GM21360 (cell line): ENCODE data around the gene KLF12.

ENCODE experiments used
- ATAC-seq: cut with Tn5 transposase; IDR thresholded peaks from one replicate; pipeline ENCODE4 v1.9.1; 2021; ENCODE audit warnings: mild to moderate bottlenecking, moderate library complexity; ENCODE audit not compliant: unreplicated experiment

KLF12 gene

DNA sequence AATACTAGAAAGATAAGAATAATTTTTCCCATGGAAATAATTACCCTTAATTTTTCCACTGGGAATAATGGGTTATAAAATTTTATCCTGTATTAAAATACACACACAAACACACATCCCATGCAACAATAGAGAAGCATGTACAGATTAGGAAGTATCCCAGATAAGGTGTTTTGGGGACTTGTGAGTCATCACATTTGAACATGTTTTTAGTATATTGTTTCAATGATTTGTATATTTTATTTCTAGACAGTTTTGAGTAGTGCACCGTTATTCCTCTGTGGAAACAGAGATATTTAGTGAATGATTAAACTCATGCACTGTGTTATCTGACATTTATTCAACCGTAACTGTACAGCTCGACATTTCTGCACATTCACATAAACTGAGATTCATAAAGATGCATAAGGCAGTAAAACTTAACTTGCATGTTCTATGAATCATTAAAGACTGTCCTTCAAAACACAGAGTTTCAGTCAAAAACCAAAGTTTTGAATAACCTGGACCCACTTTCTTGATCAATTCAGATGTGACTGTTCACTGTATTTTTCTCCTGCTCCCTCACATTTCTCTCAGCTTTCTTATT, 30.1 kb downstream of the KLF12 start:
- no peak for ATAC-seq

- ATAC-seq = no peak
Measured at GRCh38 chr13:74103196-74103595, 31.0 kb downstream of the KLF12 start.

GRCh38 chr13:74102691-74103090, 31.5 kb downstream of the KLF12 start:
- ATAC-seq = no peak

DNA sequence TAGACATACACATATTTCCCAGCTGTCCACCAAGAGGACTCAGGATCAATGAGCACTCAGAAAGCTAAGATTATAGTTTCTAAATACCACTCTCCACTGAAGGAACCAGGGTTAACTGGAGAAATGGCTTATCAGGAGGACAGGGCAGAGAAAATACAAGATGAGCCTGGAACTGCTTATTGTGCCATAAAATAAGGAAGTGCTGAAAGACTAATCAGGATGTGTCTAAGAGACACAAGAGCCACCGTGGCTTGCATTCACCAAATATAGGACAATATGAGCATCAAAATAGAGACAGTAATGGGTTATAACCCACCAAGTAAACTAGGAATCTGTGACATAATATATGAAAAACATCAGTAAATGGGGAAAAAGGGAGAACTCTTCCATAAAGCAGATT, 32.8 kb downstream of the KLF12 start:
- ATAC-seq = no peak

DNA sequence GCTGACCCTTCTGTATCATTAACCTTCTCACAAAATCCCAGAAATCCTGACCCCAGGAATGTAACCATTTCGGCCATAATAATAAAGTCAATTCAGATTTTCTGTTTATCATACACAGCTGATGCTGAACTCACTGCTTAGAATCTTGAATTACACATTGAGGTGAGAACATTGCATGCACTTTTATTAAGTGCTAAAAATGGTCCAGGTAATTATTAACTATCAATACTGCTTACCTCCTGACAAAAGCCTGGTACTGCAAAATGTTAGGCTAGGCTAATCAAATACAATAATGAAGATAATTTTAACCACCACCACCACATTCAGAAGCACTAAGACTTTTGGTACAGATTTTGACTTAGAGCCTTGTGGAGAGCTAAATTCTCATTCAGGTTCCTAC, 36.1 kb downstream of the KLF12 start:
- no peak for ATAC-seq

DNA sequence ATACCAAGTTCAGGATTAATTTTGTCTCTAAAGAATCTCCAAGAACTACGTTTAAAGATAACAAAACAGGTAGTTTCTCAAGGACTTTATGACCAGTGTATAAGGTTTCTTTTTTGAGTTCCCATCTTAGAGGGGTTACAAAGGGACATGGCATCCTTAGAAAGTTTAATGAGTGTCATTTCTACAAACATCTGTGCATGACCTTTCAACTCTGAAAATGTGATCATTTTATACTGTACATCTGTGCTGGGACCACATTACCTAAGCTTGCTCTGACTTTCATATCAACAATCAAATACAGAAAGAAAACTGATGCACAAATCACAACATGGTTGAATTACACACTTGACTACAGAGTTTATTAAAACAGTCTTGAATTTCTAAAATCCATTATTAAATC, 37.1 kb downstream of the KLF12 start:
- ATAC-seq = no peak

DNA sequence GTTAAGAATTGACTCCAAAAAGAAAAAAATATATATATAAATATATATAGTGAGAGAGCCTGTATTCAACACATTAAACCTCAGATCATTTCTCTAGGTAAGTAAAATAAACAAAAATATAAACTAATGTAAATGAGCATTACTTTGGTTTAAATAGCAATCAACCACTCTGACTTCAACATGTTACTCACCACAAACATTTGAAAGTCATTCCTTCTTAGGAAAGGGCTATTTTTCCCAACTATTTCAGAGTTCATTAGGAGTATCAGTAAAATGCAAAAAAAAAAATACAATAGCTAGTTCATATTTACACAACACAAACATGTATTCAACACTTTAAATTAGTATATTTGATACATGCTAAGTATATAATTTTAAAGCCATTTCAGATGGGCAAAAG, 40.5 kb downstream of the KLF12 start:
- ATAC-seq = no peak

DNA sequence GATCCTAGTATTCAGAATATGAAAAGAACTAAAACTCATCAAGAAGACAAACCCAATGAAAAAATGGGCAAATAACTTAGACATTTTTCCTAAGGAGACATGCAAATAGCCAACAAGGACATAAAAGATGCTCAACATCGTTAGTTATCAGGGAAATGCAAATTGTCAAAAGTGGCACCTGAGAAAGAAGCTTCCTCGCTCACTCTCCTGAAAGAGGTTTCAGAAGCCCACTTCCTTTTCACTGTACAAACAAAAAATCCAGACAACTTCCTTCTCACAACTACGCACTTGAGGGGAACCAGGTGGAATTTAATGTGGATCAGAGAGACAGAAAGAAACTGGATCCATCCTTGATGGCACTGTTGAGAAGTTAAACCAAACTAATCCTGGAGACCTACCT, 41.5 kb downstream of the KLF12 start:
- no peak for ATAC-seq

DNA sequence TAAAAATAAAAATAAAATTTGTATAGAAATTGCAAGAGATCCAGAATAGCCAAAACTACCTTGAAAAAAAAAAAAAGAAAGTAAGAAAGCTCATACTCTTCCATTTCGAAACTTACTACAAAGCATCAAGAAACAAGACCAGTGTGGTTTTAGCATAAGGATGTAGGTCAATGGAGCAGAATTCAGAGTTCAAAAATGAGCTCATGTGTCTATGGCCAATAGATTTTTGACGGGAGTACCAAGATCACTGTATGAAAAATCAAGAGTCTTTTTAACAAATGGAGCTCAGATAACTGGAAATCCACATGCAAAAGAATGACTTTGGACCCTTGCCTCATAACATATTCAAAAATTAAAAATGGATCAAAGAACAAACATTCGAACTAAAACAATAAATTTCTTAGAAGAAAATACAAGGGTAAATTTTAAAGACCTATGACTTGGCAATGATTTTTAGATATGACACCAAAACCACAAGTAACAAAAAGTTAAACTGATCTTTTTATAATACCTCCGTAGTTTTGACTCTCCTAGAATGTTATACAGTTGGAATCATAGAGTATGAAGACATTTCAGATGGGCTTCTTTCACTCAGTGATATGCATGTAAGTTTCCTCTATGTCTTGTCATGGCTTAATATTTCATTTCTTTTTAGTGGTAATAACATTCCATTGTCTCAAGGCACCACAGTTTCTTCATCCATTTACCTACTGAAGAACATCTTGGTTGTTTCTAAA, 43.2 kb downstream of the KLF12 start:
- no peak for ATAC-seq

GRCh38 chr13:74090397-74090796, 43.8 kb downstream of the KLF12 start:
- no peak for ATAC-seq

DNA sequence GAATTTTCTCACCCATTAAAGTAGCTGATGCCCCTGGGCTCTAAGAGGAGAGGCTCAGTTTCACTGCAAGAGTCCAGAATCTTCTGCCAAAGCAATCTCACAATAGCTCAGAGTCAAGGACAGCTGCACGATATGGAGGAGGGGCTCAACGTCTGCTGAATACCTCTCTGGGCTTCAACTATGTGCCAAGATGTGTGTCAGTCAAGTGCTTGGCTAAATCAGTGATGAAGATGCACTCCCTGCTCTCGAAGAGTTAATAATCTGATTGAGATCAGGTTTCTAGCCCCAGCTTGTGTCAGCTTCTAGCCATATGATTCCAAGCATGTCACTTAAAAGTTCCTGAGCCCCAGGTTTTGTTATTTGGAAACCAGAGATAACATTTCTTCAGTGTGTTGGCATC, 46.8 kb downstream of the KLF12 start:
- no peak for ATAC-seq
